SK-MEL-5 (cell line): Measurements from ENCODE around the gene ITFG2. TPM values are rescaled to one million over a fixed set of nuclear protein-coding genes. Genes with fewer than 3 reads are reported as not detected.

ENCODE experiments used
- DNase-seq: peaks from one replicate; pipeline ENCODE4 v3.0.0-alpha.2; 2016; ENCODE audit warnings: low read depth, low spot score
- in situ Hi-C: cut with HindIII; loops from 2 replicates; pipeline ENCODE4 v1.10.0; 2016; ENCODE audit warnings: low sequenced_read_pairs, high pct_unique_total_duplicates, low pct_unique_long_range_greater_than_20kb
- total RNA-seq: library from RNA; depleted of rRNA; stranded (reverse); fragments of >200 nt; shearing (Covaris generic); gene quantifications from 2 replicates; pipeline ENCODE4 v1.2.3, GENCODE V29; 2014

ITFG2 gene
- total RNA-seq, 1 experiment from 2014 or later, result 20.7 TPM

DNA sequence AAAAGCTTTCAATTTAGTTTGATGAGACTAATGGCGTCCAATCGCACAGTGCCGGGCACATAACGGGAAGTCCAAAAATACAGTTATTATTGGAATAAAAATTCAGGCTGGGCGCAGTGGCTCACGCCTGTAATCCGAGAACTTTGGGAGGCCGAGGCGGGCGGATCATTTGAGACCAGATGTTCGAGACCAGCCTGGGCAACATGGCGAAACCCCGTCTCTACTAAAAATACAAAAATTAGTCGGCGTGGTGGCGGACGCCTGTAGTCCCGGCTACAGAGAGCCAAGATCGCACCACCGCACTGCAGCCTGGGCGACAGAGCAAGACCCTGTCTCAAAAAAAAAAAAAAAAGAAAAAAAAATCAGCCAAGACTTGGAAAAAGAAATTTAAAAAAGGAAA, 18.9 kb upstream of the ITFG2 start:
- DNase-seq, result no peak
- in situ Hi-C loops, result no loop called here

DNA sequence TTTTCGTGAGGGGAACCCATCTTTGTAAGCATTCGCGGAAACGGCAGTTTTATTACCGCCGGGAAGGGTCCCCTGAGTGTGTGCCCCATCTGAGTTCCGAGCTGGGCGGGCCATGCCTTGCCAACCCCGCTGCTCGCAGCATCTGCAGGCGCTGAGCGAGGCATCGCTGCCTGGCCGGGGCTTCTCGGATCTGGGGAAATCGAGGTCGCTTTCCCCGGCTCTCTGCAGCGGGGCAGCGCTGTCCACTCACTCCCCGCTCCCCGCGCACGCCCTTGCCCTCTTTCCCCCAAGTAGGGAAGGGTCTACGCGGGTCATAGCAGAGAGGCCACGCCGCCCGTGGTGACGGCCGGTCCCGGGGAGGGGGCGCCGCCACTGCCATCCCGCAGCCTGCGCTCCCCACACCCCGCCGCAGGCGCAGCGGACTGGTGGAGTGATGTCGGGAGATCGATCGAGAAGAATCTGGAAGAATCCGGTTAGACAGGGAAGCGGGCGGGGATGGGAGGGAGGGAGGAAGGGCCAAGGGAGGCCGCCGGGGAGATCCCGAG, 18.2 kb upstream of the ITFG2 start:
- in situ Hi-C loops, result no loop called here

DNA sequence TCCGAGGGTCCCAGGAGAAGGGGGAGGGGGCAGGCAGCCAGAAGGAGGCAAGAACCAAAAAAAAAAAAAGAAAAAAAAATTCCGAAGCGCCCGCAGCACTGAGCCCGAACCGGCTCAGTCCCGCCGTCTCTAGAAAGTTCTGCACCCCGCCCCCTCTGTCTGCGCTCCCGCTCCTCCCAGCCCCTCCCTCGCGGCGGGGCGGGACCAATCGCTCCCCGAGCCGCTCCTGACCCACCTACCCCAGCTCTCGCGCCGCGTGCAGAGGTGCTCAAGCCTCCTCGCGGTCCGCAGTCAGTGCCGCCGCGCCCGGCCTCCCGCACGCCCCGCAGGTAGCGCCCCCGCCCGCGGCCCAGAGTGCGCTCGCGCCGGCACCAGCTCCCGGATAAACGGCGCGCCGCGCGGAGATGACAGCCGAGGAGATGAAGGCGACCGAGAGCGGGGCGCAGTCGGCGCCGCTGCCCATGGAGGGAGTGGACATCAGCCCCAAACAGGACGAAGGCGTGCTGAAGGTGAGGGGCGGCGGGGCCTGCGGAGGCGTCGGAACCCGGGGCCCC, 17.7 kb upstream of the ITFG2 start, which contains the start of gene FKBP4:
Gene FKBP4 (plus strand): TSS at position 235 of the 554 bp plus-strand sequence. CDS start 170 bp downstream, at position 405.
- DNase-seq, result peak; percentile 75
- in situ Hi-C loops, result no loop called here

More for the DNA sequence above, 18.2 kb upstream of the ITFG2 start:
- DNase-seq, result no peak

DNA sequence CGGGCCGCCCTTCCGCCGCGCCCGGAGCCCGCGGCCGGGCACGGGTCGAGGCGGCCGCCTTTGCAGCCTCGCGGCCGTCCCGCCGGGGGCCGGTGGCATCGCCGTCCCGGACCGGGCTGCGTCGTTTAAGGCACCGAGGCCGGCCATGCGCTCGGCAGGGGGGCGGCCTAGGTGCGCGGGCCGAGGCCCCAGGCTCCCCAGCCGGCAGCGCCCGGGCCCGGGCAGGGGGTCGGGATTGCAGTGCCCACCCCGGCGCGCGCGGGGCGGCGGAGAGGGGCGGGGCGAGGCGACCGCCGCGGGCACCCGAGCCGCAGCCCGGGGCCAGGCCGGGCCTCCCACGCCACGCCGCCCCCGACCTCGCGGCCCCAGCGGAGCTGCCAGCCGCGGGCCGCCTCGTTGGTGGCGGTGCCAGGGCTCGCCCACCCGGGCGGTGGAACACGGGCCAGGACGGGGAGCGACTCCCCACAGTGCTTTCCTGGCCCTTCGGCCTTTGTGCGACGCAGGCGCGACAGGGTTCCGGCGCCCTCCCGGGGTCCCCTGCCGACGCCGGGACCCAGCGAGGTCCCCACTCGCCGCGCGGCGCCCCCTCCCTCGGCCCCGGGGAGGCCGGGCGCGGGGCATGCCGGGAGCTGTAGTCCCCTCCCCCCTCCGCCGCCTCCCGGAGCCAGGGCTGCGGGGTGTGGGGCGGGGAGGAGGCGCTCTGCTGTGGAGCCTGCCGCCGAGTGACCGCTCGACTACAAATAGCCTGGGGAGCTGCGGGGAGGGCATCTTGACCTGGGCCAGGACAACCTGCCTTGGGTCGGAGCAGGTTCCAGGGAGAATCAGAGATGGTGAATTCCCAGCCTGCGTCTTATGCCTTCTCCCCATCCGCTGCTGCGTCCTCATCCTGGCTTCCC, 16.9 kb upstream of the ITFG2 start:
- peak; percentile 48 for DNase-seq
- in situ Hi-C loops, result no loop called here

DNA sequence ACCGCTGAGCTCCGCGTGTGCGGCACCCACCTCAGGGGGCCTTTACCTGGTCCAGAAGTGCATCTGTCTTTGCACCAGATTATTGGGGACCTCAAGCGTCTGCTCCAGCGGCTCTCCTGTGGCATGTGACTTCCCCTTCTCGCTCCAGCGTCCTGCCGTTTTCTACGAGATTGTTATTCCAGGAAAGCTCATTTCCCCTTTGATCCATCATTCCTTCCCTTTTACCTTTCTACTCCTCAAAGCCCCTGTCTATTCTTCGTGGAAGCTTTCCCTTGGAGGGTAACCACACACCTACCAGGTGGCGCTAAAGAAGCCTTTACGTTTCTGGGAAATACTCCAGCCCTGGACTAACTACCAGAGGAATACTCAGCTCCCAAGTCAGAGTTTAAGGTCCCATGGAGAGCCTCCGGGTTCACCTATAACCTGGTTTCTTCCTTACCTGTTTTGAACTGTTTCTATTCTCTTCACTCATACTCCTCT, 16.2 kb upstream of the ITFG2 start:
- no peak for DNase-seq
- in situ Hi-C loops, result no loop called here

DNA sequence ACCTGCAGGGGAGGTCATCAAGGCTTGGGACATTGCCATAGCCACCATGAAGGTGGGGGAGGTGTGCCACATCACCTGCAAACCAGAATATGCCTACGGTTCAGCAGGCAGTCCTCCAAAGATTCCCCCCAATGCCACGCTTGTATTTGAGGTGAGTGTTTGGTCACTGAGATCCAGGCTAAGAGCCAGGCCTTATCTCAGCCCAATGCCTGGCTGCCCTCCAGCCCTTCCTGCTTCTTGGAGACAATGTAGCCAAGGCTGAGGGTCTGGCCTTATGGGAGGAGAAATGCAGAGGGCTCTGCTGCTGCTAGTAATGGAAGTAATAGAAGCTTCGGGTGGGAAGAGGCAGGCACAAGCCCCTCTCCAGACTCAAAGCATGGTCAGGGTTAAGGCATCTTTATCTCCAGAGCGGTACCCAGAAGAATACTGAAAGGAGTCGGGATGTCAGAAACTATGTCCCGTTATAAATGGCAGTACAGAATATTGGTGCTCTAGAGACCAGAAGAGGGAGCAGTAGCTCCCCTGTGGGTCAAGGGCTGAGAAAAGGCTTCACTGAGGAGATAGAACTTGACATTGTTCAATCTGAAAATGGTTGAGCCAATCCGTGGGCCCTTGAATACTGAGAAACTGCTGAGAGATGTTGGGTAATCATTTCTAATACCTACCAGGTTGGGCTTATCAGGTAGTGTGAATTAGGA, 14.6 kb upstream of the ITFG2 start:
- in situ Hi-C loops, result no loop called here
- DNase-seq, result peak; percentile 55

DNA sequence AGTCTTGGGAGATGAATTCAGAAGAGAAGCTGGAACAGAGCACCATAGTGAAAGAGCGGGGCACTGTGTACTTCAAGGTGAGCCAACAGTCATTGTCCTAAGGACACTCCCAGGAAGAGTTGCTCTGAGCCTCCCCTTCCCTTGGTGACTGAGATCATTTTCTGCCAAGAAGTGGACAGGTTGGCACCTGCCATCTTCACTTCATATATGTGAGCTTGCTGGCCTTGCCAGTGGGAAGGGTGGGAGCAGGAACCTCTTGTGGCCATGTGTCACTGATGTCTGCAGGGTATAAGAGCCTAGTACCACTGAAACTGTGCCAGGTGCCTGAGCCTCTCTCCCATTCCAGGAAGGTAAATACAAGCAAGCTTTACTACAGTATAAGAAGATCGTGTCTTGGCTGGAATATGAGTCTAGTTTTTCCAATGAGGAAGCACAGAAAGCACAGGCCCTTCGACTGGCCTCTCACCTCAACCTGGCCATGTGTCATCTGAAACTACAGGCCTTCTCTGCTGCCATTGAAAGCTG, 12.4 kb upstream of the ITFG2 start:
- no peak for DNase-seq
- in situ Hi-C loops, result no loop called here

DNA sequence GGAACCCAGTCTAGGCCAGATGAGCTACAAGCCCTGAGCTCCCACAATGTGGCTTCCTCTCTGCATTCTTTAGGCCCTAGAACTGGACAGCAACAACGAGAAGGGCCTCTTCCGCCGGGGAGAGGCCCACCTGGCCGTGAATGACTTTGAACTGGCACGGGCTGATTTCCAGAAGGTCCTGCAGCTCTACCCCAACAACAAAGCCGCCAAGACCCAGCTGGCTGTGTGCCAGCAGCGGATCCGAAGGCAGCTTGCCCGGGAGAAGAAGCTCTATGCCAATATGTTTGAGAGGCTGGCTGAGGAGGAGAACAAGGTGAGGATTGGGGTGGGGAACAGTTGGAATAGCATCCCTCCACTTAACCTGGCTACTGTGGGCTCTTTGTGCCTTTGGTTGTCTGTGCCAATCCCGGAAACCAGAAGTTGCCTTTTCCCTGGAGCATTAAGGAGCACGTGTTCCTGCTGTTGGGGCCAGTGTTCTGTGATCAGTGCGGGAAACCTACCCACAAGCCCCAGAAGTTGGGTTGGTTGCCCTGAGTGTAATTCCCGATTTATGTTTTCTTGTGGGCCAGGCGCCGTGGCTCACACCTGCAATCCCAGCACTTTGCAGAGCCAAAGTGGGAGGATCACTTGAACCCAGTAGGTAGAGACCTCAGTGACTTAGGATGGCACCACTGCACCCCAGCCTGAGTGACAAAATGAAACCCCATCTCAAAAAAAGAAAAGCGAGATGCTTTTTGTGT, 11.3 kb upstream of the ITFG2 start:
- DNase-seq, result no peak
- in situ Hi-C loops, result no loop called here

DNA sequence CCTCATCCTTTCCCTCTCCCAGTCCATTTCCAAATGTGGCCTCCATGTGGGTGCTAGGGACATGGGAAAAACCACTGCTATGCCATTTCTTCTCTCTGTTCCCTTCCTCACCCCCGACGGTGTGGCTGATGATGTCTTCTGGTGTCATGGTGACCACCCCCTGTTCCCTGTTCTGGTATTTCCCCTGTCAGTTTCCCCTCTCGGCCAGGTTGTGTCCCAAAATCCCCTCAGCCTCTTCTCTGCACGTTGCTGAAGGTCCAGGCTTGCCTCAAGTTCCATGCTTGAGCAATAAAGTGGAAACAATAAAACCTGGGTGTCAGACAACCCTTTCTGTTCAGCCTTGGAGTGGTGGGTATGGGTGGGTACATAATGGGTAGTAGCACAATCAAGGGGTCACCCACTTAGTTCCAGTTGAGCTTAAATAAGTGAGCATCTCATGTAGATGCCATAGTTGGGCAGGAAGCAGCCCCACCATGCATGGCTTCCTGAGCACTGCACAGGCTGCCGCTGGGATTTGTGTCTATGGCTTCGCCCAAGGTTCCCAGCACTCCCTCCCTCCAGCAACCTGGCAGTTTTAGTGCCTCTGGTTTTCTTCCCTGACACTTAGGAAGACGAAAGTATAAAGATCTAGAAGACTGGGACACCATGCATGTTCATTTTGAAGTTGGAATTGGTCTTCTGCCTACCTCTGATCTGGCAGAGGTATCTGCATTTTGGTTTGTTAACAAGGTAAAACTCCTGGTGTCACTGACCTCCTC, 8.7 kb upstream of the ITFG2 start:
- in situ Hi-C loops, result no loop called here
- DNase-seq, result no peak

DNA sequence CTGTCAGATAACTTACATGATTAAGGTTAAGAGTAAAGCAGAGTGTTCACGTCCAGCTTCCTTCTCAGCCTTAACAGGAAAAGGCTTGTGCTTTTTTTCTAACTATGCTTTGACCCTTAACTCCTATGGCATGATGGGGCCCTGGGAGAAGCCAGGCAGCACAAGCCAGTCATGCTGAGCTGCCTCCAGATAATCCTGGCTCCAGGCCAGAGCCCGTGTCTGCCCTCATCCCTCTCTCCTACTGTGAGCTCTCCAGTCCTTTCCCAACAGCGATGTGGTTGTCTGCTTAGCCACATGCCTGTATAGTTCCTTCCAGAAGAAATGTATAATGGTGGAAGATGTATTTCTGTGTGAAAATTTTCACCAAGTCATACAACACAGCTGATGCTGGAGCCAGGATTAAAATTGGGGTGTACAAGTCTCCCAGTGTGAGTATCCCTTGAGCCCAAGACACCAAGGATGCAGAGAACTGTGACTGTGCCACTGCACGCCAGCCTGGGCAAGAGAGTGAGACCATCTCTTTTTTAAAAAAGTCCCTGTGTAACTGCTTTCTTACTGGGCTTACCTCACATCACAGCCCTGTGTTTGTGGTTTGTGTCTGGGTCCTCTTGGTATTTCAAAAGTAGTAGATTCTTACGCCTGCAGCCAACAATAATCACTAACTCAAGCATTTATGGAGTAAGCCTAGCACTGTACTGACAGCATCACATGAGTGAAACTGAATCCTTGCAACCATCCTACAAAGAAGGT, 7.9 kb upstream of the ITFG2 start:
- peak; percentile 43 for DNase-seq
- in situ Hi-C loops, result no loop called here

DNA sequence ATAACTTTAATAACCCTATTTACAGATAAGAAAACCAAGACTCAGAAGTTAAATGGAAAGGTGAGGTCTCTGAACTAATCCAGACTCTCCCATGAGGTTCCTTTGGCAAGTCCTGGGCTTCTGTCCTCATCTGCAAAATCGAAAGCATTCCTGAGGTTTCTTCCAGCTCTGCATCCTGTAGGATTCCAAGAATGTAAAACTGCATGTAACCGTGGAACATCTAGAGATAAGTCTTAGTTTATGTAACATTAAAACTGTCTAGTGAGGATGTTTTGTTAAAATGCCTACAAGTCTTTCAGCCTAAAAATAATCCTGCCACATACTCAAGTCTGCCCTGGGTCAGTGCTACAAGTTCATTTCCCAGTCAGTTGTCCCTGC, 7.3 kb upstream of the ITFG2 start:
- in situ Hi-C loops, result no loop called here
- DNase-seq, result no peak

DNA sequence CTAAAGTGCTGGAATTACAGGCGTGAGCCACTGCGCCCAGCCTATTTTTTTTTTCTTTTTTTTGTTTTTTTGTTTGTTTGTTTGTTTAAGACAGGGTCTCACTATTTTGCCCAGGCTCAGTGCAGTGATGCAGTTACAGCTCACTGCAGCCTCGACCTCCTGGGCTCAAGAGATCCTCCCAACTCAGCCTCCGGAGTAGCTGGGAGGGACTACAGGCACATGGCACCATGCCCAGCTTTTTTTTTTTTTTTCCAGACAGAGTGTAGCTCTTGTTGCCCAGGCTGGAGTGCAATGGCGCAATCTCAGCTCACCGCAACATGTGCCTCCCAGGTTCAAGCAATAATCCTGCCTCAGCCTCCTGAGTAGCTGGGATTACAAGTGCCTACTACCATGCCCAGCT, 5.8 kb upstream of the ITFG2 start:
- no peak for DNase-seq

DNA sequence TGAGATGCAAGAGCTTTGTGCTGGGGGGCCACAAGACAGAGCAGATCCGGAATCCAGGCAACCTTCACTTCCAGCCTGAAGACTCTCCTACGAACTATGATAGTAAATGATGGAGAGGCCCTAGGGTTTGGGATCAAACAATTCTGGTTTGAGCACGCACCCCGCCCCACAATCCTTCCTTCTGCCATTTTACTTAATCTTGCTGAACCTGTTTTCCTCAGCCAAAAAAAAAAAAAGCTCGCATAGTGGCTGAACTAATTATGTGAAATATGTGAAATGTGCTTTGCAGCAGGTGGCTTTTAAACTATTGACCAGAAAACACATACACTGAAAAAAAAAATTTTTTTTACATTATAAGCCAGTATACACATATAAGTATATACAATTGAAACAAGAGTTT, 667 bp upstream of the ITFG2 start:
- no peak for DNase-seq
- in situ Hi-C loops, result no loop called here

More for the DNA sequence above, 5.8 kb upstream of the ITFG2 start:
- in situ Hi-C loops, result no loop called here

DNA sequence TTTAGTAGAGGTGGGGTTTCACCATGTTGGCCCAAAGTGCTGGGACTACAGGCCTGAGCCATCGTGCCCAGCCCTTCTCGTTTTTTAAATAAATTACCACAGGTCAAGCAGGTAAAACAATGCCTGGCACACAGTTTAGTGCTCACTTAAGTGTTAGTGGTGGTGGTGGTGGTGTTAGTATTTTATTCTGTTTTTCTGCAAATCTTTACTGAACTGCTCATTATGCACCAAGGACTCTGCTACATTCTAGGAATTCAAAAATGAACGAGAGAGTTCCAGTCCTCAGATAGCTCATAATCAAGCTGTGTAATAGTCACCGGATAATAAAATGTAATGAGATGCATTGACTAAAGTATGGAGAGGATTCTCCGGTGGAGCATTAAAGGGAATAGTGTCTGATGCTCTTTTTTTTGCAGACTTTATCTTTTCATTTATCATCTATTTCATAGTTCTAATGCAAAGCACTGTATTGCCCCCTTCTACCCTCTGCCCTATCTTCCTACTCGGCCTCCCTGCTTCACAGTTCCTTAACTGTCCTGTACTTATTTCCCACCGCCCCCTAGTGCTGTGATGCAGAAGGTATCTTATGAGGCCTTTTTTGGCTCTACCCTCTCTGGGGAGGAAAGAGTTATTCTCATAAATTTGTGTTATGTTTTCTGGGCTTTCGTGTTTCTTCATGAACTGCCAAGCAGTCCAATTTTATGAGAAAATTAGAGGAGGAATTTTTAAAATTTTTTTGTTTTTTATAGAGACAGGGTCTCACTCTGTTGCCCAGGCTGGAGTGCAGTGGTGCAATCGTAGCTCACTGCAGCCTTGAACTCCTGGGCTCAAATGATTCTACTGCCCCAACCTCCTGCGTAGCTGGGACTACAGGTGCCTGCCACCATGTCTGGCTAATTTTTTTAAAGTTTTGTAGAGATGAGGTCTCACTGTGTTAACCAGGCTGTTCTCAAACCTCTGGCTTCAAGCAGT, 1.0 kb downstream of the ITFG2 start:
- in situ Hi-C loops, result no loop called here
- DNase-seq, result peak; percentile 86

DNA sequence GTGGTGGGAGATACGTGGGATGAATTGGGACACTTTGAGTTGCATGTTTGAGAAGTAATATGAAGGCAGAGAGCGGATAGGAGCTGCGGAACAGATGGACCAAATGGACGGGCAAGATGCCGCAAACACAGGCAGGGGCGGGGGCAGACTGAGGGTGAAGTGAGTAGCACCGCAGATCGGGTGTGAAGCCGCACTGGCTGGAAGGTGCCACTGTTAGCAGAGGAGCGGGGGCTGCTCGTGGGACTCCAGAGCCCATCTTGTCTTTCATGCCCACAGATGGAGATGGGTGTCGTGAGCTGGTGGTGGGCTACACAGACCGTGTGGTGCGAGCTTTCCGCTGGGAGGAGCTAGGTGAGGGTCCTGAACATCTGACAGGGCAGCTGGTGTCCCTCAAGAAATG, 7.3 kb downstream of the ITFG2 start:
- in situ Hi-C loops, result no loop called here

More for the DNA sequence above, 7.3 kb downstream of the ITFG2 start:
- no peak for DNase-seq
